Natural killer cell (primary cell): ENCODE data around the gene VPS26C. TPM values are rescaled to one million over a fixed set of nuclear protein-coding genes. Genes with fewer than 3 reads are reported as not detected.
A peak's percentile ranks its signal among the peaks of the same experiment; 100 is the strongest.
"Not testable (repeated sequence)": the region's sequence is repeated elsewhere in the genome, so short reads cannot be mapped to it uniquely, and the experiment has no call there.

Experiments used
- ATAC-seq, 3 donors: fragments of 150-1000 bp in 2 of 3; fragments of 200-7000 bp in 1 of 3; cut with Tn5 transposase; 1 replicate in 1 of 3; 2 replicates in 2 of 3; pipeline ENCODE4 v1.10.0; 2021; ENCODE audit warnings: mild to moderate bottlenecking in 2 of 3, moderate library complexity in 2 of 3
- DNase-seq, 2 donors: peaks; one replicate each; pipeline versions ENCODE4 v3.0.0 to v3.0.0-alpha.2; 2013 to 2021; ENCODE audit warnings: mixed read lengths in 1 of 2
- H3K27ac ChIP-seq: one replicate; pipeline ENCODE4 v1.5.1; 2013; ENCODE audit warnings: mild to moderate bottlenecking, low read length
- H3K27me3 ChIP-seq: one replicate; pipeline ENCODE4 v1.6.1; 2013; ENCODE audit warnings: low read length; ENCODE audit not compliant: control insufficient read depth, insufficient read depth
- H3K36me3 ChIP-seq: one replicate; pipeline ENCODE4 v1.6.1; 2013; ENCODE audit warnings: low read length; ENCODE audit not compliant: control insufficient read depth, insufficient read depth
- H3K4me1 ChIP-seq: one replicate; pipeline ENCODE4 v1.6.1; 2013; ENCODE audit warnings: low read length; ENCODE audit not compliant: control insufficient read depth, insufficient read depth
- H3K4me3 ChIP-seq: one replicate; pipeline ENCODE4 v1.5.1; 2013; ENCODE audit warnings: low read length
- H3K9me3 ChIP-seq: one replicate; pipeline ENCODE4 v1.6.1; 2013; ENCODE audit warnings: low read length; ENCODE audit not compliant: control insufficient read depth, insufficient read depth
- H3K27ac Mint-ChIP-seq, 2 donors: one replicate each; pipeline ENCODE4 v1.8.0; 2022; ENCODE audit warnings: mild to moderate bottlenecking in 2 of 2, mixed read lengths in 2 of 2, moderate library complexity in 1 of 2
- H3K27me3 Mint-ChIP-seq, 2 donors: one replicate each; pipeline ENCODE4 v1.8.0; 2022; ENCODE audit warnings: low read depth in 2 of 2, mixed read lengths in 2 of 2
- H3K36me3 Mint-ChIP-seq: one replicate; pipeline ENCODE4 v1.8.0; 2022; ENCODE audit warnings: mixed read lengths
- H3K4me1 Mint-ChIP-seq, 2 donors: one replicate each; pipeline ENCODE4 v1.8.0; 2022; ENCODE audit warnings: mixed read lengths in 2 of 2
- H3K4me3 Mint-ChIP-seq: one replicate; pipeline ENCODE4 v1.8.0; 2022; ENCODE audit warnings: mild to moderate bottlenecking, moderate library complexity, mixed read lengths
- H3K9me3 Mint-ChIP-seq, 2 donors: one replicate each; pipeline ENCODE4 v1.8.0; 2022; ENCODE audit warnings: mixed read lengths in 2 of 2
- CTCF ChIP-seq: fragments of 200-600 bp; IDR thresholded peaks from one replicate; pipeline ENCODE4 v1.8.0; 2022; ENCODE audit warnings: antibody characterized with exemption
- WGBS: methylation state at CpG from one replicate; pipeline ENCODE4 v1.1.7; 2013; ENCODE audit warnings: missing lambda C conversion rate; ENCODE audit not compliant: insufficient coverage; 5-methylcytosine and 5-hydroxymethylcytosine counted together
- intact Hi-C: fragments of 100-400 bp; cut with micrococcal nuclease; formaldehyde crosslinking; loops from one replicate; pipeline ENCODE4 v1.14.2; 2022
- total RNA-seq, 4 donors: library from RNA; stranded (reverse); fragments of 120-200 nt in 1 of 4; gene quantifications; one replicate each; pipeline versions ENCODE4 v1.2.3 to v1.2.4, GENCODE V29; 2013 to 2022

The VPS26C gene
- total RNA-seq: 10 to 100 TPM; 71.1 to 84.7 (median 72.2) TPM
- 82.1 TPM for total RNA-seq (2013)

GRCh38 chr21:37267269-37268185 lies at the start of gene VPS26C:
Gene VPS26C (minus strand): TSS chr21:37267334. CDS start chr21:37267294, 40 bp downstream.
- Histone ChIP-seq H3K9me3 (no peaks in the 10 kb centered on the region), H3K4me3 (peak within 1 kb of the TSS; percentile 90), H3K27me3 (no peaks in the 10 kb centered on the region), H3K4me1 (peaks cover 22% of the 10 kb centered on the region), H3K36me3 (no peaks in the 10 kb centered on the region), H3K27ac (peak within 1 kb of the TSS; percentile 99)
- no peaks in the 10 kb centered on the region for H3K9me3 Mint-ChIP-seq
- H3K4me3 Mint-ChIP-seq: peak within 1 kb of the TSS; percentile 97
- DNase-seq (peak; percentile 94 to 99), ATAC-seq (peak; percentile 85 to 95 (median 86))
- peaks cover 32 to 52% of the 10 kb centered on the region in 2 donors for H3K4me1 Mint-ChIP-seq
- H3K27me3 Mint-ChIP-seq: no peaks in the 10 kb centered on the region
- intact Hi-C loops: loop anchor here (1.0 to 5.0 kb wide), 6 partner anchors 9 to 297 kb away; partner anchors contain the start of genes DYRK1A, PIGP and TTC3
- peak within 1 kb of the TSS; percentile 95 to 99 for H3K27ac Mint-ChIP-seq
- WGBS: under 1% methylated on average over 86 of the region's 86 CpGs
- no peaks in the 10 kb centered on the region for H3K36me3 Mint-ChIP-seq
- no peak for TF ChIP-seq CTCF

GRCh38 chr21:37316072-37316471 lies 48.9 kb upstream of the VPS26C start:
- H3K27me3 ChIP-seq, H3K27ac ChIP-seq, H3K36me3 Mint-ChIP-seq, H3K4me1 Mint-ChIP-seq, intact Hi-C loops, H3K36me3 ChIP-seq, H3K4me1 ChIP-seq, H3K4me3 ChIP-seq, DNase-seq, H3K4me3 Mint-ChIP-seq, H3K27ac Mint-ChIP-seq, ATAC-seq, H3K9me3 ChIP-seq, H3K9me3 Mint-ChIP-seq: not testable (repeated sequence)
- no CpG with 5 or more reads among the region's 2 CpGs for WGBS
- peaks cover 7 to 16% of the 10 kb centered on the region in 2 donors for H3K27me3 Mint-ChIP-seq

- no peak for DNase-seq
- no peak for TF ChIP-seq CTCF
Measured at GRCh38 chr21:37300114-37300751, 33.1 kb upstream of the VPS26C start.

GRCh38 chr21:37297364-37297763 lies 30.2 kb upstream of the VPS26C start:
- no peak for TF ChIP-seq CTCF
- no peak overlapping the region for H3K4me3 Mint-ChIP-seq
- no peaks in the 10 kb centered on the region for H3K9me3 Mint-ChIP-seq
- H3K36me3 Mint-ChIP-seq: no peaks in the 10 kb centered on the region
- intact Hi-C loops: no loop called here
- Histone ChIP-seq H3K36me3 (no peaks in the 10 kb centered on the region), H3K4me1 (no peaks in the 10 kb centered on the region), H3K4me3 (no peak overlapping the region), H3K27ac (no peak overlapping the region), H3K9me3 (no peaks in the 10 kb centered on the region), H3K27me3 (no peaks in the 10 kb centered on the region)
- no peaks in the 10 kb centered on the region for H3K4me1 Mint-ChIP-seq
- H3K27me3 Mint-ChIP-seq: no peaks in the 10 kb centered on the region
- no peak overlapping the region for H3K27ac Mint-ChIP-seq
- DNase-seq: no peak
- ATAC-seq: no peak
- WGBS: 91% methylated on average over 5 of the region's 7 CpGs

More at GRCh38 chr21:37300114-37300751, 33.1 kb upstream of the VPS26C start:
- Mint-ChIP-seq H3K36me3 (no peaks in the 10 kb centered on the region), H3K27ac (no peak overlapping the region), H3K4me3 (no peak overlapping the region), H3K9me3 (no peaks in the 10 kb centered on the region), H3K4me1 (no peaks in the 10 kb centered on the region), H3K27me3 (no peaks in the 10 kb centered on the region)
- no peaks in the 10 kb centered on the region for H3K9me3 ChIP-seq
- no peak overlapping the region for H3K27ac ChIP-seq
- H3K36me3 ChIP-seq: no peaks in the 10 kb centered on the region
- intact Hi-C loops: no loop called here
- H3K4me3 ChIP-seq: no peak overlapping the region
- 60% methylated on average over 3 of the region's 4 CpGs for WGBS
- H3K4me1 ChIP-seq: no peaks in the 10 kb centered on the region
- no peaks in the 10 kb centered on the region for H3K27me3 ChIP-seq
- ATAC-seq: no peak
